Cardiac muscle cell (in vitro differentiated cells and primary cell): ENCODE data around the gene COL5A1. TPM values are rescaled to one million over a fixed set of nuclear protein-coding genes. Genes with fewer than 3 reads are reported as not detected.
A peak's percentile ranks its signal among the peaks of the same experiment; 100 is the strongest.

Experiments
- DNase-seq, 2 donors: peaks; one replicate each; pipeline versions ENCODE4 v3.0.0 to v3.0.0-alpha.2; 2010 to 2017; ENCODE audit warnings: low read depth in 1 of 2, low spot score in 1 of 2
- H3K27ac ChIP-seq: fragments of 200-600 bp; sonication (generic); 2 replicates; pipeline ENCODE4 v1.5.1; 2016
- H3K27me3 ChIP-seq: fragments of 200-600 bp; sonication (generic); 2 replicates; pipeline ENCODE4 v1.6.0; 2016; ENCODE audit warnings: control low read depth
- H3K36me3 ChIP-seq: fragments of 200-600 bp; sonication (generic); 2 replicates; pipeline ENCODE4 v1.5.1; 2016; ENCODE audit warnings: control low read depth
- H3K4me1 ChIP-seq: fragments of 200-600 bp; sonication (generic); 2 replicates; pipeline ENCODE4 v1.8.1; 2017; ENCODE audit warnings: low read depth, mild to moderate bottlenecking, mixed run types
- H3K4me3 ChIP-seq: fragments of 200-600 bp; sonication (generic); 2 replicates; pipeline ENCODE4 v1.5.1; 2016; ENCODE audit warnings: mild to moderate bottlenecking
- H3K9me3 ChIP-seq: fragments of 200-600 bp; sonication (generic); 2 replicates; pipeline ENCODE4 v1.5.1; 2017; ENCODE audit warnings: low read depth, mild to moderate bottlenecking, control low read depth
- polyA plus RNA-seq: library from polyadenylated mRNA; unstranded; fragments of >200 nt; fragmentation: Nextera tagmentation; extraction: Ambion mirVana; gene quantifications from 2 replicates; pipeline ENCODE4 v1.2.1, GENCODE V29; 2016
- total RNA-seq: library from RNA; depleted of rRNA; stranded (reverse); fragments of >200 nt; gene quantifications from 2 replicates; pipeline ENCODE4 v1.2.3, GENCODE V29; 2016
- TF ChIP-seq, protein P1 (sequence below): IDR thresholded peaks from 2 replicates; pipeline ENCODE4 v1.5.1; 2012; ENCODE audit warnings: low read depth, mild to moderate bottlenecking, low read length

COL5A1 gene
- total and polyA plus RNA-seq, 2 experiments from 2014 or later, result 34.5 to 129 TPM

GRCh38 chr9:134794663-134795370, 153.2 kb downstream of the COL5A1 start:
- Histone ChIP-seq H3K27ac (no peak overlapping the region), H3K27me3 (no peaks in the 10 kb centered on the region), H3K4me3 (no peak overlapping the region), H3K4me1 (peaks cover 2% of the 10 kb centered on the region), H3K9me3 (no peaks in the 10 kb centered on the region), H3K36me3 (no peaks in the 10 kb centered on the region)
- TF ChIP-seq, protein P1, sequence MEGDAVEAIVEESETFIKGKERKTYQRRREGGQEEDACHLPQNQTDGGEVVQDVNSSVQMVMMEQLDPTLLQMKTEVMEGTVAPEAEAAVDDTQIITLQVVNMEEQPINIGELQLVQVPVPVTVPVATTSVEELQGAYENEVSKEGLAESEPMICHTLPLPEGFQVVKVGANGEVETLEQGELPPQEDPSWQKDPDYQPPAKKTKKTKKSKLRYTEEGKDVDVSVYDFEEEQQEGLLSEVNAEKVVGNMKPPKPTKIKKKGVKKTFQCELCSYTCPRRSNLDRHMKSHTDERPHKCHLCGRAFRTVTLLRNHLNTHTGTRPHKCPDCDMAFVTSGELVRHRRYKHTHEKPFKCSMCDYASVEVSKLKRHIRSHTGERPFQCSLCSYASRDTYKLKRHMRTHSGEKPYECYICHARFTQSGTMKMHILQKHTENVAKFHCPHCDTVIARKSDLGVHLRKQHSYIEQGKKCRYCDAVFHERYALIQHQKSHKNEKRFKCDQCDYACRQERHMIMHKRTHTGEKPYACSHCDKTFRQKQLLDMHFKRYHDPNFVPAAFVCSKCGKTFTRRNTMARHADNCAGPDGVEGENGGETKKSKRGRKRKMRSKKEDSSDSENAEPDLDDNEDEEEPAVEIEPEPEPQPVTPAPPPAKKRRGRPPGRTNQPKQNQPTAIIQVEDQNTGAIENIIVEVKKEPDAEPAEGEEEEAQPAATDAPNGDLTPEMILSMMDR, result no peak
- DNase-seq, result no peak

DNA sequence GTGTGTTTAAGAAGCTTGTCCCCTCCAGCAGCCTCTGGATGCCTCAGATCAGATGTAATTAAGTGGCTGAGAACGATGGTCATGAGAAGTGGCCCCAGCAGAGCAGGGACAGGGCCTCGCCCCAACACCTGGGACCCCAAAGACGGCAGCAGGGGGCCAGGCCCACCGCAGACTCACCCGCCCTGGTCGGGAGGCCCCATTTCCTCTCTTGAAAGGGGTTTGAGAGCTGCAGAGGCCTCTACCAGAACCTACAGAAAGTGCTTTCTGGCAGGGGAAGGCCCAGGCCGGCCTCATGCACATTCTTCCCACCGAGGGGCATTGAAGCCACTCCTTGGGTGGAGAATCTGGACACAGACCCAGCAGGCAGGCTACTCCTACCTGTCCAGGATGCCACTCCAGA, 153.8 kb downstream of the COL5A1 start:
- Histone ChIP-seq H3K4me3 (no peak overlapping the region), H3K36me3 (no peaks in the 10 kb centered on the region), H3K27ac (no peak overlapping the region), H3K4me1 (no peaks in the 10 kb centered on the region), H3K27me3 (no peaks in the 10 kb centered on the region), H3K9me3 (no peaks in the 10 kb centered on the region)
- TF ChIP-seq, protein P1, result no peak
- DNase-seq, result no peak

- TF ChIP-seq, protein P1, result no peak
Observed at GRCh38 chr9:134796882-134797281, 155.3 kb downstream of the COL5A1 start.

GRCh38 chr9:134800791-134801339, 159.3 kb downstream of the COL5A1 start:
- TF ChIP-seq, protein P1, result no peak
- Histone ChIP-seq H3K36me3 (no peaks in the 10 kb centered on the region), H3K27ac (peak overlapping the region; percentile 75), H3K4me1 (peaks cover 9% of the 10 kb centered on the region), H3K4me3 (no peak overlapping the region), H3K9me3 (no peaks in the 10 kb centered on the region), H3K27me3 (no peaks in the 10 kb centered on the region)
- DNase-seq, result peak in 1 of 2 donors; percentile 57

More at GRCh38 chr9:134796882-134797281, 155.3 kb downstream of the COL5A1 start:
- H3K27me3 ChIP-seq, result no peaks in the 10 kb centered on the region
- H3K4me3 ChIP-seq, result no peak overlapping the region
- no peaks in the 10 kb centered on the region for H3K9me3 ChIP-seq
- no peak overlapping the region for H3K27ac ChIP-seq
- H3K36me3 ChIP-seq, result no peaks in the 10 kb centered on the region
- H3K4me1 ChIP-seq, result peaks cover 9% of the 10 kb centered on the region
- DNase-seq, result no peak

- Histone ChIP-seq H3K36me3 (no peaks in the 10 kb centered on the region), H3K27ac (peak overlapping the region; percentile 23), H3K4me1 (peaks cover 9% of the 10 kb centered on the region), H3K27me3 (no peaks in the 10 kb centered on the region), H3K4me3 (no peak overlapping the region), H3K9me3 (no peaks in the 10 kb centered on the region)
- DNase-seq, result no peak
- TF ChIP-seq, protein P1, result no peak
Observed at GRCh38 chr9:134802216-134802795, 160.7 kb downstream of the COL5A1 start.
